ENCODE results near the gene MAP3K21. TPM values are rescaled to one million over a fixed set of nuclear protein-coding genes. Genes with fewer than 3 reads are reported as not detected.
A peak's percentile ranks its signal among the peaks of the same experiment; 100 is the strongest.

The MAP3K21 gene
- polyA plus RNA-seq (4.4 to 6.4 TPM (median 4.5 TPM) in 3 replicates), polyA minus RNA-seq (7.1 to 12.2 TPM (median 10.2 TPM) in 3 replicates)
- 1.7 TPM for polyA plus RNA-seq (2011; ENCODE audit: low read depth)
- polyA plus RNA-seq (2011; cell fraction: cytosol; rRNA removed) = 2.8 and 4.8 TPM in 2 replicates
- 7.8 and 10.1 TPM in 2 replicates for polyA plus RNA-seq (2011; cell fraction: nucleus; rRNA removed)
- 2.5 and 2.9 TPM in 2 replicates for polyA plus RNA-seq (2012; ENCODE audit: low replicate concordance)
- polyA minus RNA-seq (2011; cell fraction: cytosol; rRNA and poly(A)+ RNA removed) = 5.8 TPM
- 6.2 and 7.4 TPM in 2 replicates for polyA minus RNA-seq (2011; cell fraction: nucleus; rRNA and poly(A)+ RNA removed)

GRCh38 chr1:233327651-233328141, at the start of gene MAP3K21:
TSS of gene MAP3K21 (plus strand) at chr1:233327724. CDS start at chr1:233328029, 305 bp downstream.
- Histone ChIP-seq H3K4me2 (ENCODE audit: control insufficient read depth, extremely low read depth, insufficient read depth, low read depth, low read length) (peak within 1 kb of the TSS; percentile 96), H3K9me1 (ENCODE audit: control insufficient read depth, extremely low read depth, insufficient read depth, low read length) (no peaks in the 10 kb centered on the region), H3K27ac (ENCODE audit: control insufficient read depth, insufficient read depth, low read length) (peak within 1 kb of the TSS; percentile 58), H3K27me3 (ENCODE audit: control insufficient read depth, extremely low read depth, insufficient read depth, low read length) (no peaks in the 10 kb centered on the region), H3K36me3 (ENCODE audit: control insufficient read depth in 2 of 2, extremely low read depth in 1 of 2, insufficient read depth in 2 of 2, low read length in 2 of 2) (no peaks in the 10 kb centered on the region), H3K9me3 (ENCODE audit: control insufficient read depth, low read depth, low read length) (no peaks in the 10 kb centered on the region), H3K4me1 (ENCODE audit: control insufficient read depth, extremely low read depth, insufficient read depth, low read length) (peaks cover 20% of the 10 kb centered on the region), H2AFZ (ENCODE audit: control insufficient read depth, low read length) (peak within 1 kb of the TSS; percentile 84), H3K4me3 (ENCODE audit: control insufficient read depth in 2 of 3, extremely low read depth in 1 of 3, insufficient read depth in 2 of 3, low read depth in 1 of 3, low read length in 3 of 3) (peak within 1 kb of the TSS; percentile 59 to 87 (median 72)), H3K79me2 (ENCODE audit: control insufficient read depth, insufficient read depth, low read length) (peaks cover 22% of the 10 kb centered on the region), H4K20me1 (ENCODE audit: control insufficient read depth, extremely low read depth, insufficient read depth, low read length) (no peaks in the 10 kb centered on the region), H3K9ac (ENCODE audit: control insufficient read depth, extremely low read depth, insufficient read depth, low read length) (peak within 1 kb of the TSS; percentile 82)
- no peak for FAIRE-seq
- dilution Hi-C loops (cut with MboI; ENCODE audit: extremely low pct_ligation_motif_present, low sequenced_read_pairs) = no loop called here
- no peak for DNase-seq (ENCODE audit: low read depth, low spot score)
- TF ChIP-seq CTCF (optimal IDR thresholded peaks at IDR 0.05 in 1 of 3, IDR thresholded peaks at IDR 0.05 in 1 of 3, conservative IDR thresholded peaks at IDR 0.05 in 1 of 3; ENCODE audit: extremely low read depth in 1 of 3, insufficient read depth in 2 of 3, low read length in 3 of 3) (no peak), EZH2 (IDR thresholded peaks at IDR 0.05; ENCODE audit: low read length) (no peak)

GRCh38 chr1:233278631-233279030, 48.9 kb upstream of the MAP3K21 start:
- Histone ChIP-seq H3K9ac (ENCODE audit: control insufficient read depth, extremely low read depth, insufficient read depth, low read length) (no peak overlapping the region), H3K4me3 (ENCODE audit: control insufficient read depth in 2 of 3, extremely low read depth in 1 of 3, insufficient read depth in 2 of 3, low read depth in 1 of 3, low read length in 3 of 3) (no peak overlapping the region), H3K27ac (ENCODE audit: control insufficient read depth, insufficient read depth, low read length) (no peak overlapping the region), H3K4me2 (ENCODE audit: control insufficient read depth, extremely low read depth, insufficient read depth, low read depth, low read length) (no peak overlapping the region), H3K4me1 (ENCODE audit: control insufficient read depth, extremely low read depth, insufficient read depth, low read length) (peaks cover 6% of the 10 kb centered on the region), H4K20me1 (ENCODE audit: control insufficient read depth, extremely low read depth, insufficient read depth, low read length) (no peaks in the 10 kb centered on the region), H3K27me3 (ENCODE audit: control insufficient read depth, extremely low read depth, insufficient read depth, low read length) (no peaks in the 10 kb centered on the region), H2AFZ (ENCODE audit: control insufficient read depth, low read length) (no peak overlapping the region), H3K79me2 (ENCODE audit: control insufficient read depth, insufficient read depth, low read length) (peaks cover 48% of the 10 kb centered on the region), H3K9me3 (ENCODE audit: control insufficient read depth, low read depth, low read length) (no peaks in the 10 kb centered on the region), H3K9me1 (ENCODE audit: control insufficient read depth, extremely low read depth, insufficient read depth, low read length) (no peaks in the 10 kb centered on the region), H3K36me3 (ENCODE audit: control insufficient read depth in 2 of 2, extremely low read depth in 1 of 2, insufficient read depth in 2 of 2, low read length in 2 of 2) (no peaks in the 10 kb centered on the region)
- dilution Hi-C loops (cut with MboI; ENCODE audit: extremely low pct_ligation_motif_present, low sequenced_read_pairs) = no loop called here
- DNase-seq (ENCODE audit: low read depth, low spot score) (no peak), FAIRE-seq (no peak)
- TF ChIP-seq CTCF (optimal IDR thresholded peaks at IDR 0.05 in 1 of 3, IDR thresholded peaks at IDR 0.05 in 1 of 3, conservative IDR thresholded peaks at IDR 0.05 in 1 of 3; ENCODE audit: extremely low read depth in 1 of 3, insufficient read depth in 2 of 3, low read length in 3 of 3) = no peak
- no peak for TF ChIP-seq EZH2 (IDR thresholded peaks at IDR 0.05; ENCODE audit: low read length)

Measured in keratinocyte (primary cell).